PC-3 (cell line): ENCODE data around the gene AGO3.

ENCODE experiments used
- CTCF ChIP-seq: fragments of 300-600 bp; sonication (generic); conservative IDR thresholded peaks from 2 replicates; pipeline ENCODE4 v1.5.1; 2017; ENCODE audit warnings: antibody characterized with exemption, low read depth, mild to moderate bottlenecking, low read length
- EZH2 ChIP-seq: fragments of 300-600 bp; sonication (generic); IDR thresholded peaks from one replicate; pipeline ENCODE4 v1.6.1; 2017; ENCODE audit warnings: antibody characterized with exemption, mild to moderate bottlenecking, low read length; ENCODE audit not compliant: unreplicated experiment
- EZH2phosphoT487 ChIP-seq: fragments of 300-600 bp; sonication (generic); IDR thresholded peaks from 2 replicates; pipeline ENCODE4 v1.6.1; 2018; ENCODE audit warnings: mild to moderate bottlenecking, antibody characterized with exemption, low read length, borderline replicate concordance

GRCh38 chr1:36111151-36111550 lies 180.2 kb downstream of the AGO3 start:
- TF ChIP-seq CTCF, result no peak
- TF ChIP-seq EZH2, result no peak
- TF ChIP-seq EZH2phosphoT487, result no peak
